GM21737 (cell line): ENCODE data around the gene TESK1.
"Not testable (repeated sequence)": the region's sequence is repeated elsewhere in the genome, so short reads cannot be mapped to it uniquely, and the experiment has no call there.

Experiments used
- ATAC-seq: cut with Tn5 transposase; IDR thresholded peaks from one replicate; pipeline ENCODE4 v1.9.1; 2021; ENCODE audit warnings: mild to moderate bottlenecking, moderate library complexity; ENCODE audit not compliant: unreplicated experiment

The TESK1 gene

DNA sequence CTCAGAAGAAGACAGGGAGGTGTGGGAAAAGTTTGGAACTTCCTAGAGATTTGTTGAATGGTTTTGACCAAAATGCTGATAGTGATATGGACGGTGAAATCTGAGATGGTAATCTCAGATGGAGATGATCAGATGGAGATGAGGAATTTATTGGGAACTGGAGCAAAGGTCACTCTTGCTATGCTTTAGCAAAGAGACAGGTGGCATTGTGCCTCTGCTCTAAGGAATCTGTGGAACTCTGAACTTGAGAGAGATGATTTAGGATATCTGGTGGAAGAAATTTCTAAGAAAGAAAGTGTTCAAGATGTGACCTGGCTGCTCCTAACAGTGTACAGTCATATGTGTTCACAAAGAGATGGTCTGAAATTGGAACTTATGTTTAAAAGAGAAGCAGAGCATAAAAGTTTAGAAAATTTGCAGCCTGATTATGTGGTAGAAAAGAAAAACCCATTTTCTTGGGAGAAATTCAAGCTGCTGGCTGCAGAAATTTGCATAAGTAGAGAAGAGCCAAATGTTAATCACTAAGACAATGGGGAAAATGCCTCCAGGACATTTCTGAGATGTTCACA, 25.3 kb upstream of the TESK1 start:
- not testable (repeated sequence) for ATAC-seq

DNA sequence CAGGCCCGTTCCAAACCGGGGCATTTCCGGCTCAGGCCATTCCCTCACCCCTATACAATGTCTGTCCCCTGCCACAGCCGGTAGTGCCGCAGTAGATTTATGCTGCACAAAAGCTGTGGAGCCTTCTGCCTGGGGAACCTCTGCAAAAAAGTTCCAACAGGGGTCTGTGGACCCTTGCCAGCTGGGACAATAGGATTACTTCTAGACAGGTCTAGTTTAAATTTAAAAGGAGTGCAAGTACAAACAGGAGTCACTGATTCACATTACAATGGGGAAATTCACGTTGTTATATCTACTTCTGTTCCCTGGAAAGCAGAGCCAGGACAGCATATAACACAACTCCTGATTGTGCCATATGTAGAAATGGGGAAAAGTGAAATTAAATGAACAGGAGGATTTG, 21.5 kb upstream of the TESK1 start:
- not testable (repeated sequence) for ATAC-seq

DNA sequence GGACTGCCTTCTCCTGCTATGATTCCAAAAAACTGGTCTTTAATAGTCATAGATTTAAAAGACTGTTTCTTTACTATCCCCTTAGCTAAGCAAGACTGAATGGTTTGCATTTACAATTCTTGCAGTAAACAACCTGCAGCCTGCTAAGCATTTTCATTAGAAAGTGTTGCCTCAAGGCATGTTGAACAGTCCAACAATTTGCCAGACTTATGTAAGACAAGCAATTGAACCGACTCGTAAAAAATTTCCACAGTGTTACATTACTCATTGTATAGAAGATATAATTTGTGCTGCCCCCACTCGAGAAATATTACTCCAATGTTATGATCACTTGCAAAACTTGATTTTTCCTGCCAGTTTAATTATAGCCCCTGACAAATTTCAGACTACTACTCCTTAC, 20.4 kb upstream of the TESK1 start:
- not testable (repeated sequence) for ATAC-seq

DNA sequence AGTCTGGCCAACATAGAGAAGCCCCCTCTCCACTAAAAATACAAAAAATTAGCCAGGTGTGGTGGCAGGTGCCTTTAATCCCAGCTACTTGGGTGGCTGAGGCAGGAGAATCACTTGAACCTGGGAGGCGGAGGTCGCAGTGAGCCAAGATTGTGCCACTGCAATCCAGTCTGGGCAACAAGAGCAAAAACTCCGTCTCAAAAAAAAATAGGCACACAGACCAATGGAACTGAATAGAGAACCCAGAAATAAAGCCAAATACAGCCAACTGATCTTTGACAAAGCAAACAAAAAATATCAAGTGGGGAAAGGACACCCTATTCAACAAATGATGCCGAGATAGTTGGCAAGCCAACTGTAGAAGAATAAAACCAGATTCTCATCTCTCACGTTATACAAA, 16.6 kb upstream of the TESK1 start:
- ATAC-seq, result not testable (repeated sequence)

DNA sequence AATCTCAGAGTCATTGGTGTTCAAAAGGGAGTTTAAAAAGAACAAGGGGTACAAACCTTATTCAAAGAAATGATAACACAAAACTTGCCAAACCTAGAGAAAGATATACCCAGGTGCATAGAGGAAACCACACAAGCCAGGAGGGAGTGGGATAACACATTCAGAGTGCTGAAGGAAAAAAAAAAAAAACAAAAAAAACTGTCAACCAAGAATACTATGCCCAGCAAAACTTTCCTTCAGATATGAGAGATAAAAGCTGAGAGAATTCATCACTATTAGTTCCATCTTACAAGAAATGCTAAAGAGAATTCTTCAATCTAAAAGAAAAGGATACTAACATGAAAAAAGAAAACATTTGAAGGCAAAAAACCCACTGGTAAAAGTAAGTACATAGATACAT, 11.5 kb upstream of the TESK1 start:
- ATAC-seq, result no peak

DNA sequence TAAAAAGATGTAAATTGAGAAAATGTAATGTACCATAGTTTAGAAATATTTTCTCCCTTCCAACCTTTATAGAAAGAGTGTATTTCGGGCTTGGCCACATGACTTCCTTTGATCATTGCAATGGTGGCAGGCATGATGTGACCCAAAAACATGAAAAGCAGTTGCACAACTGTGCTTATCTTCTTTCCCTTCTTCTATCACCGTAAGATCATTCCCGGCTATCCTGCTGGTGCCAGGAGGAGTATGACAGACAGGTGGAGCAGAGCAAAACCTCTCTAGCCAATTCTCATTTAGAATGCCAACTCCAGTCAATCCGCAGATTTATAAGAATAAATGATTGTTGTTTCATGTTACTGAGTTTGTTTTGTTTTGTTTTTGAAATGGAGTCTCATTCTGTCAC, 10.6 kb upstream of the TESK1 start:
- ATAC-seq, result no peak

DNA sequence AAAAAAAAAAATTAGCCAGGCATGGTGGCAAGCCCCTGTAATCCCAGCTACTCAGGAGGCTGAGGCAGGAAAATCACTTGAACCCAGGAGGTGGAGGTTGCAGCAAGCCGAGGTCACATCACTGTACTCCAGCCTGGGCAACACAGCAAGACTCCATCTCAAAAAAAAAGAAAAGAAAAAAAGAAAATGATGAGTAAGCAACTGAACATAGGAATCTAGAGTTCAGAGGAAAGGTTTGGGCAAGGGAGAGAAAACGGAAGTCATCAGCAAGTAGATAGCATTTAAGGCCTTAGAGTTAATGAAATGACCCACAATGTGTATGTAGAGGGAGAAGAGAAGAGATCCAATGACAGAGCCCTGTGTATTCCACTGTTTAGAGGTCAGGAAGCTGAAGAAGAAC, 8.2 kb upstream of the TESK1 start:
- not testable (repeated sequence) for ATAC-seq

DNA sequence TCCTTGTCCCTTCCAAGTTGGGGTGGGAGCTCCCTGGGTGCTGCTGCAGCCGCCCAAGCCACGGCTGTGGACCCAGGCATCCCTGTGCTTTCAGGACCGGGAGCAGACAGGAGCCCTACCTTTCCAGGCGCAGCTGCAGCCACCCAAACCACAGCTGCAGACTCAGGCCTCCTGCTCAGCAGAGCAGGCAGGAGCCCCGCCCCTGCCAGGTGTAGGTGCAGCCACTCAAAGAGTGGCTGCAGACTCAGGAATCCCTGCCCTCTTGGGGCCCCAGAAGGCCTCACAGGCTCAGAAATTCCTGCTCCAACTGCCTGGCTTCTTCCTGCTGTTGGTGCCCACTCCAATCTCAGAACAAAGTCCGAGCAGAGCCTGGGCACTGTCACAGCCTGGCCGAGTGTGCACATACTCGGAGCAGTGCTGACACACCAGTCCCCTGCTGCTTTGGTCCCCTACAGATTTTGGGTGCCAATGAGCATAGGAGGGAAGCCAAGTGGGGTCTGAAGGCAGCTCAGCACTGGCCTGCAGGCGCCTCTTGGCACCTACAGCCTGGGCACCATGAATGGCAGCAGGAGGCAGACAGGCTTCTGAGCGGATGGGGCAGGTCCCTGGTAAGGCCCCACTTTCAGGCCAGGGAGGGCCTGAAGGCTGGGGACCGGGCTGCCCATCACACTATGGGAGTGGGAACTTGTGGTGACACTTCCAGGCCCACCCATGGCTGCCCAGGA, 6.0 kb upstream of the TESK1 start:
- ATAC-seq, result no peak

DNA sequence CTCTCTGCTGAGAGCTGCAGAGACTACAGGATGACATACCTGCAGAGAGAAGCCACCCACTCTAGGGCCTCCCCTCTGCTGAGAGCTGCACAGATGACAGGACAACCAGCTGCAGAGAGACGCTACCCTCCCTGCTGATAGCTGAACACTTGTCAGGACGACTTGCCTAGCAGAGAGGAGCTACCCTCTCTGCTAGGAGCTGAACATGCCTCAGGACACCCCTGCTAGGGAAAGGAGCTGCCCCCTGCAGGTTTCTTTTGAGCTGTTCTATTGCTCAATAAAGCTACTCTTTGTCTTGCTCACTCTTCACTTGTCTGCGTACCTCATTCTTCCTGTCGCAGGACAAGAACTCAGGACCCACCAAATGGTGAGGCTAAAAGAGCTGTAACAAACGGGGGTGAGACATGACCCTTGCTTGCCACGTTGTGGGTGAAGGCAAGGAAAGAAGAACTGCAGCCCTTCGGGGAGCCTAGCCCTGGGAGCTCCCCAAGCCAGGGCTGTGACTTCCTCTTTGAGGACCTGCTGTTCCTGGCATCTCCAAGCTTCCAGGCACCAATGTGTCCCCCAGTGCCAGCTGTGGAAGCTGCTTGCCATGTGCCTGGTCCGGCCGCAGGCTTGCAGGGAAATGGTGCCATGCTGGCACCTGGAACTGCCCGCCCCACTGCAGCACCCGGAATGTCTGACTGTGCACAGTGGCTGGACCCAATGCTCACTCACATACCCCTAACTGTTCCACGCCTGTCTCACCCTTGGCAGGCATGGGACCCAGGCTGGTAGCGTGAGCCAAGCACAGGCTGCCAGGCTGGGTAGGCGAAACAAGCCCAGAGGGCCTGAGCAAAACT, 5.1 kb upstream of the TESK1 start:
- no peak for ATAC-seq

DNA sequence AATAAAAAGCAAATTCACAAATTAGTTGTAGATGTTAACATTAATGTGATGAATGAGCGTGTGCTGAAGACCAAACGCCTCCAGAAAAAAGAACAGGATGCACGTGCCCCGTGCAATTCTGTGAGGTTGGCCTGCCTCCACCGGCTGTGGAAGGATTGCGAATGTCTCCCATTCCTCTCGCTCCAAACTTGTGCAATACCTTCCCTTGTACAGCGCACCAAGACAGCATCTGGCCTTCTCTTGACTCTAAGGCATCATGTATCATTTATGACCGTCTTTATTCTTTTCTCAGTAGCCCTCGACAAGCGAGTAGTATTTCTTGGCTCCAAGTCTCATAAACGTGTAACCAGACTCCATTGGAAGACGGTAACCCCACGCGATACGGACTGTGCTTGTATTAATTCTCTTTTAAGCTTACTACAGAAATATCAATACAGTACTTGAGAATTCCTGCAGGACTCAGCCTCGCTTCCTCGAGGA, 1.5 kb upstream of the TESK1 start:
- ATAC-seq, result no peak

DNA sequence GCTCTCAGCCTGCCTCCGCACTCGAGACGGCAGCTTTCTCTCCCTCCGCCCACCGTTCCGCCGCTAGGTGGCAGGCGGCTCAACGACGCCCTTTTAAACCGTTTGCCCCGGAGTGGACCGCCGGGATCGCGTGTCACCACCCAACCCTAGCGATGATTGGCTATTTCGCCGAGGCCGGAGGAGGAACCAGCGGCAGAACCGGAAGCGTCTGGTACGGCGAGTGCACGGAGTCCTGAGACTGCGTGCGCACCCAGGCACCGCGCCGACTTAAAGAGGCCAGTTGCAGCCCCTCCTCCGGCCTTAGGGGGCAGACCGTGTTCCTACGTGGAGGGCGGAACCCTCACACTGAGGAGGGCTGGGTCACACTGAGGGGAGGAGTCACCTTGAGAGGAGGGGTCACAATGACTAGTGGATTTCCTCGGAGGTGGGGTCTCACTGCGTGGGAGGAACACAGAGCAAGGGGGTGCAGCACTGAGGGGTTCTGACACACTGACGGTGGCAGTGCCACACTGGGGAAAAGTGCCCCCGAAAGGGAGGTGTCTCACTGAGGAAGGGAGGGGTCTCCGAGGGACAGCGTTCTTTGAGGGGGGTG, 980 bp upstream of the TESK1 start:
- peak; percentile 77 for ATAC-seq

DNA sequence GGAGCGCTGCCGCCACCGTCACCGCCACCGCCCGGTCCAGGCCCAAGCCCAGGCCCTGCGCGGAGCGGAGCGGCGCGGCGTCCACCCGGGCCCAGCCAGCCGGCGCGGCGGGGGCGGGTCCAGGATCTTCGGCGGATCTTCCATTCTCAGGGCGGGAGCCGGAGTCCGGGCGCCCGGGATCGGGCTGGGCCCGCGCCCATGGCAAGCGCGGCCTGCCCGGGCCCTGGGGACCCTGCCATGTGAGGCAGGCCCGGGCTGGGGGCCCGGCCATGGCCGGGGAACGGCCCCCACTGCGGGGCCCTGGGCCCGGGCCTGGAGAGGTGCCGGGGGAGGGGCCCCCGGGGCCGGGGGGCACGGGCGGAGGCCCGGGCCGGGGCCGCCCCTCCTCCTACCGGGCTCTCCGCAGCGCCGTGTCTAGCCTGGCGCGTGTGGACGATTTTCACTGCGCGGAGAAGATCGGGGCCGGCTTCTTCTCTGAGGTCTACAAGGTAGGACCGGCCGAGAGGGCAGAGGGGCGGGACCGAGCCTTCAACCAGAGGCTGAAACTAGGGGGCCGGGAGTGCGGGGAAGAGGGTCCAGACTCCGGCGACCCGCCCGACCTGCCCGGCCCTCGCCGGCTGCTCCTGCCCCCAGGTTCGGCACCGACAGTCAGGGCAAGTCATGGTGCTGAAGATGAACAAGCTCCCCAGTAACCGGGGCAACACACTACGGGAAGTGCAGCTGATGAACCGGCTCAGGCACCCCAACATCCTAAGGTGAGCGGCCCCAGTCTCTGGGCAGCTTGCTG, 482 bp downstream of the TESK1 start:
- ATAC-seq, result peak; percentile 11

DNA sequence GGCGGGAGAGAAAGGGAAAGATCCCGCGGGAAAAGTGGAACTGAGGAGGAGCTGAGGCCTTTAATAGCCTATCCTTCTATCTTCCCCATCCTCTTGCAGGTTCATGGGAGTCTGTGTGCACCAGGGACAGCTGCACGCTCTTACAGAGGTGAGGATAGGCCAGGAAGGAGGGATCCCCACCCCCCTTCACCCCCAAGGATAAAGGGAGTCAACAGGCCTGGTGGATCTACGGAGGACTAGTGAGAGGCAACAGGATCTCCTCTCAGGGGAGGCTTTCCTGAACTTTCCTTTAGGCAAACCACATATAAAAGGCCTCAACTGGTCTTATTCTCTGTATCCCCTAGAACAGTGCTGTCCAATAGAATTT, 1.1 kb downstream of the TESK1 start:
- ATAC-seq, result no peak

DNA sequence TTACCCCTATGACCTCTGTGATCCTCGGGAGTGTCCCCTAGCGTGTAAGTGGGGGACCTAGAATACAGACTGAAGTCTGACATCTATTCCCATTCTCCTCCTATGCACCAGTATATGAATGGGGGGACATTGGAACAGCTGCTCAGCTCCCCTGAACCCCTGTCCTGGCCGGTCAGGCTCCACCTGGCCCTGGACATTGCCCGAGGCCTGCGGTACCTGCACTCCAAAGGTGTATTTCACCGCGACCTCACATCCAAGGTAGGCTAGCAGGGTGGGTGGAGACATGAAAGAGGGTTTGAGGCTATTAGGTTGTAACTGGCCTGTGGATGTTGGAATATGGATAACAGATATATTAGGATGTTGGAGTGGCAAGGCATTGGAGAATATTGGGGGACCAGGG, 1.7 kb downstream of the TESK1 start:
- no peak for ATAC-seq

DNA sequence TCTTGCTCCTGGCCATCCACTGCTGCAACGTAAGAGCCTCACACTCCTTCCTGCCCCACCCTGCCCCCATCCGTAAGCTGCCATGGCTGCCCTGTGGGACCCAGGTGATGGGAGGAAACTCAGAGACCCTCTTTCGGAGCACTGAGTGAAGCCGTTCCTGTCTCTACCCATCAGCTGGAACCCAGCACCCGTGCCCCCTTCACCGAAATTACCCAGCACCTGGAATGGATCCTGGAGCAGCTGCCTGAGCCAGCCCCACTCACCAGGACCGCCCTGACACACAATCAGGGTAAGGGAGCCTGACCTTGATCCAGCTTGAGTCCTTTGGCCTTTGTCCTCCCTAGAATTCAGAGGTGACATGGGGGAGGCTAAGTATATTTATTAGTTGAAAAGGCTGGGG, 3.2 kb downstream of the TESK1 start:
- no peak for ATAC-seq

DNA sequence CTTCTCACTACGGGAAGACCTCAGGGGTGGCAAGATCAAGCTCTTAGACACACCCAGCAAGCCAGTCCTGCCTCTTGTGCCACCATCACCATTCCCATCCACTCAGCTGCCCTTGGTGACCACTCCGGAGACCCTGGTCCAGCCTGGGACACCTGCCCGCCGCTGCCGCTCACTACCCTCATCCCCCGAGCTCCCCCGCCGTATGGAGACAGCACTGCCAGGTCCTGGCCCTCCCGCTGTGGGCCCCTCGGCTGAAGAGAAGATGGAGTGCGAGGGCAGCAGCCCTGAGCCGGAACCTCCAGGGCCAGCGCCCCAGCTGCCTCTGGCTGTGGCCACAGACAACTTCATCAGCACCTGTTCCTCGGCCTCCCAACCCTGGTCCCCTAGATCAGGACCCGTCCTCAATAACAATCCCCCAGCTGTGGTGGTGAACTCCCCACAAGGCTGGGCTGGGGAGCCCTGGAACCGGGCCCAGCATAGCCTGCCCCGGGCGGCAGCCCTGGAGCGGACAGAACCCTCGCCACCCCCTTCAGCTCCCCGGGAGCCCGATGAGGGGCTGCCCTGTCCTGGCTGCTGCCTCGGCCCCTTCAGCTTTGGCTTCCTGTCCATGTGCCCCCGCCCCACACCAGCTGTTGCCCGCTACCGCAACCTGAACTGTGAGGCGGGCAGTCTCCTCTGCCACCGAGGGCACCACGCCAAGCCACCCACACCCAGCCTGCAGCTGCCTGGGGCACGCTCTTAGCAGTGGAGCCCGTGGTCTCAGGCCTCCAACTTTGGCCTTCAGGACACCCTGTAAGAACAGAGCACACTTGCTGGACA, 4.1 kb downstream of the TESK1 start:
- ATAC-seq, result no peak

DNA sequence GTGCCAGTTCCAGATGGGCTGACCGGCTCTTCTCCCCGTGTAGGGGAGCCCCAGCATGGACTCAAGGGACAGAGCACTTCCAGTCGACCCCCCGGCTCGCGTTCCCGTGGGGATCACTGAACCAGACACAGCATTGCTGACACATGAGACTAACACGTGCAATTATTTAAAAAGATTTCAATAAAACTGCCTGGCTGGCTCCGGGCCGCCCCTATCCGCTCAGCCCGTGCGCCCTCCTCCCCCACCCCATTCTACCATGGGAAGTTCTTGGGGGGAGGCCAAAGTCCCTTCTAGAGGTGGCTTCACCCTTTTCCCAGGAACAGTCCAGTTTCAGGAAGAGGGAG, 4.7 kb downstream of the TESK1 start:
- no peak for ATAC-seq

DNA sequence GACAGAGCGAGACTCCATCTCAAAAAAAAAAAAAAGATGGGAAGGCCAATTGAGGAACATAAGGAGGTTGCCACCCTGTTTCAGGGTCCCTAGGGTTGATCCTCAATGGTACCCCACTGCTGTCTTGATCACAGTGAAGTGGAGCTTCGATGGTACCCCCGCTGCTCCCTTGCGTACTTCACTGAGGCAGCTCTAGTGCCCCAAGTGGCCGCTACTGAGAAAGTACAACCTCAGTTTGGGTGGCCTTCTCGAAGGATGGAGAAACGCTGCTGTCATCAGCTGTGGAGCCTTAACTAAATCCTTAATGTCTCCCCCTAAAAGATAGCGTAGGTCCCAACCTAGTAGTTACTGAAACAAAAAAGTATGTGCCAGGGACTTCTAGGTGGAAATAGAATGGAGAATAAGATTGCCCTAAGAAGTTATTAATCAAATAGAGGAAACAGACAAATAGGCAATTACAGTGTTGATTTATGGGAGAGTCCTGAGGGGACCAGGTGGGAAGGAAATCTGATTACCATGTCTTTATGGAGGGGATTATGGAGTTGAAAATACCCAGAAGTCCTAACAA, 6.3 kb downstream of the TESK1 start:
- ATAC-seq, result no peak

DNA sequence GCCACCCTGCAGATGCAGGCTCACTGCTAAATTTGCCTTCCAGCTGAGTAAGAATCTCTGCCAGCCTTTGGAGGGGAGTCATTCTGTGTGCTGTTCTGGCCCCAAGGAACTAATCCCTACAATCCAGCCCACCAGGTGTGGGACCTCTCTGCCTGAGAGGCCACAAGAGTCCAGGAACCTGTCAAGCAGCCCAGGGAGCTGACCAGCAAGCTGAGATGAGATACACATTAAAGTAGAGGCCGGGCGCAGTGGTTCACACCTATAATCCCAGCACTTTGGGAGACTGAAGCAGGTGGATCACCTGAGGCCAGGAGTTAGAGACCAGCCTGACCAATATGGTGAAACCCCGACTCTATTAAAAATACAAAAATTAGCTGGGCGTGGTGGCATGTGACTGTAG, 7.0 kb downstream of the TESK1 start:
- ATAC-seq, result not testable (repeated sequence)

DNA sequence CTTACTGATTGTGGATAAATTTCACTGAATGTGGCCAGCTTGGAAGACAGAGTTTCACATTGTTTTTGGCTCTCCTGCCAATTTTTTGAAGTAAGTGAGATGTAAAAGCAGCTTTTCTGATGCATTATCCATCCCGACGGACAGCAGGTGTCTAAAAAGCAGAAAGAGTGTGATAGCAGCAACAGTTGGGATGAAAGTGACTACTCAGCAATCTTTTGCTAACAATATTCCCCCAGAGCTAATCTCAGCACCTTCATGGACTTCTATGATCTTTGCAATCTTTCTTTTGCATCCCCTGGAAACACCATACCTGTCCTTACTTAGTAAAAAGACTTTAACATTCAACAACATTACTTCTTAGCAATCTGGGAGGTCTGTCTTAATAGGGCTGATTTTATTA, 7.8 kb downstream of the TESK1 start:
- ATAC-seq, result no peak
